ENCODE data around the gene R3HCC1L. TPM values are rescaled to one million over a fixed set of nuclear protein-coding genes. Genes with fewer than 3 reads are reported as not detected.

The R3HCC1L gene
- 21.0 TPM for total RNA-seq

DNA sequence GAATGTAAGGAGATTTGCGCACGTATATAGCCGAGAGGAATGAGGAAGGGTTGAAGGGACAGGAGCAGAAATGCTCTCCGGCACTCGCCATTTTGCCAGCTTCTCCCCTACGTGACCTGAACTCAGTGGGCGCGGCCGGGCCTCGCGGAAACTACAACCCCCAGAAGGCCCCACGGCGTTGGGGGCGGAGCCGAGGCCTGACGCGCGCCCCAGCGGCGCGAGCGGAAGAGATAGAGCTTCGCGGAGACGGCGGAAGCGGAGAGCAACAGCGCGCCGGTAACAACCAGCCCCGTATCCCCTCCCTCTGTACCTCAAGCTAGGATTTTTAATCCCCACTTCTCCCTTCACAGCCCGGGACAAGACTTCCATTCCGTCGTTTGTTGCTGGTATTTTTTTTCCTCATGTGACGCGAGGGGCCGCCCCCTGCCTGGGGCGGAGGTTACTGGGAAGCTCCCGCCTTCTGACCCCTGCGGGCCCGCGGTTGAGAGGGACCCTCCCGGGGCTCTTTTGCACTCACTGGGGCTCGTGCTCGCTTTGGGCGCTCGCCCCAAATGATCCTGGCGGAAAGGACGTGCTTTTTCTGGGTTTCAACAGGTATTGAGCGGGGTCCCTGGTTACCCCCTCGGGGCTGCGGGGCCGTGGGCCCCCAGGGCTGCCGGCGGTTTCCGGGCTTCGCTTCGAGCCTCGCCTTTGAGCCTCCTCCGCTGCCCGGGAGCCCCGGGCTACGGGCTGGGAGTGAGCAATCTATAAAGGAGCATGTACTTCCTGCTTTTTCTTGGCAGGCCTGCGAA is at the start of gene R3HCC1L:
R3HCC1L (plus strand) TSS at position 227 of the 791 bp plus-strand sequence. CDS start 73,458 bp downstream, outside the sequence.

GRCh38 chr10:98267894-98268693 is 133.6 kb downstream of the R3HCC1L start, which contains the start of gene LOXL4:
TSS of gene LOXL4 (minus strand) at chr10:98268194. CDS start at chr10:98263019, 5,175 bp downstream.

Other genes with a start within 250 kb of the R3HCC1L start
- gene CRTAC1, start 104.0 kb upstream of the R3HCC1L start, total RNA-seq, result 5.0 TPM
- gene LOXL4, start 133.5 kb downstream of the R3HCC1L start, total RNA-seq, result 0.31 TPM